Measurements from ENCODE around the gene RAP1A.

The RAP1A gene

DNA sequence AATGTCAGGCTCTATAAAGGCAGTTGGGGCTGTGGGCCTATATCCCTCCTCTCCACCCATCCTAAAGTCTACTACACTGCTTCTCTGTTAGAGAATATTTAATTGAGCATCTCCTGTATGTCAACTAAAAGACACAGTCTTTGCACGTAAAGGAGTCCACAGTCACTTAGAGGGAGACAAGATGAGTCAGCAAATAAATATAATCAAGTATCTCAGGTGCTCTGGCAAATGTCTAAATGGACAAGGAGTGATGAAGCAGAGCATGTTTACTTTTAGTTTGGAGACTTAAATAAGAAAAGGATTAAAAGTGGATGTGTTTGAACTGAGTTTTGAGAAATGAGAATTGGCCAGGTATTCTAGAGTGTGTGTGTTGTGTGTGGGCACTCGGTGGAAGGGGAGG is 41.8 kb upstream of the RAP1A start:
- no peak overlapping the region for H3K4me3 ChIP-seq (ENCODE audit: low read depth, low read length)
- DNase-seq (ENCODE audit: low read depth): no peak
- TF ChIP-seq, protein P1, sequence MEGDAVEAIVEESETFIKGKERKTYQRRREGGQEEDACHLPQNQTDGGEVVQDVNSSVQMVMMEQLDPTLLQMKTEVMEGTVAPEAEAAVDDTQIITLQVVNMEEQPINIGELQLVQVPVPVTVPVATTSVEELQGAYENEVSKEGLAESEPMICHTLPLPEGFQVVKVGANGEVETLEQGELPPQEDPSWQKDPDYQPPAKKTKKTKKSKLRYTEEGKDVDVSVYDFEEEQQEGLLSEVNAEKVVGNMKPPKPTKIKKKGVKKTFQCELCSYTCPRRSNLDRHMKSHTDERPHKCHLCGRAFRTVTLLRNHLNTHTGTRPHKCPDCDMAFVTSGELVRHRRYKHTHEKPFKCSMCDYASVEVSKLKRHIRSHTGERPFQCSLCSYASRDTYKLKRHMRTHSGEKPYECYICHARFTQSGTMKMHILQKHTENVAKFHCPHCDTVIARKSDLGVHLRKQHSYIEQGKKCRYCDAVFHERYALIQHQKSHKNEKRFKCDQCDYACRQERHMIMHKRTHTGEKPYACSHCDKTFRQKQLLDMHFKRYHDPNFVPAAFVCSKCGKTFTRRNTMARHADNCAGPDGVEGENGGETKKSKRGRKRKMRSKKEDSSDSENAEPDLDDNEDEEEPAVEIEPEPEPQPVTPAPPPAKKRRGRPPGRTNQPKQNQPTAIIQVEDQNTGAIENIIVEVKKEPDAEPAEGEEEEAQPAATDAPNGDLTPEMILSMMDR (IDR thresholded peaks at IDR 0.05; ENCODE audit: low read depth, low read length, missing control alignments): no peak
- in situ Hi-C loops (cut with HindIII; ENCODE audit: low sequenced_read_pairs): no loop called here

DNA sequence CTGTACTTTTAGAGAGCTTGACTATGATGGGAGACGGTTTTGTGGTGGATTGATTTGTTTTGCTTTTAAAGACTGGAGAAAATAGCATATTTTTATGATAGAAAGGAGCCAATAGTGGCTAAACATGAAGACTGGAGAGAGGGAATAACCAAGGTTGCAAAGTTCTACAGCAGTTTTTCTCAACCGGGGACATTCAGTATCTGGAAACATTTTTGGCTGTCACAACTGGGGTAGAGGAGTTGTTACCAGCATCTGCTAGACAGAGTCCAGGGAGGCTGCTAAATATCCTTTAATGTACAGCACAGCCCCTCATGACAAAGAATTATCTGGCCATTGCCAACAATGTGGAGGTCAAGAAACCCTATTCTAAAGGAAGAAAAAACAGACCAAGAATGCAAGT is 38.4 kb upstream of the RAP1A start:
- TF ChIP-seq, protein P1 (IDR thresholded peaks at IDR 0.05; ENCODE audit: low read depth, low read length, missing control alignments): no peak
- H3K4me3 ChIP-seq (ENCODE audit: low read depth, low read length): no peak overlapping the region
- in situ Hi-C loops (cut with HindIII; ENCODE audit: low sequenced_read_pairs): no loop called here
- DNase-seq (ENCODE audit: low read depth): no peak

DNA sequence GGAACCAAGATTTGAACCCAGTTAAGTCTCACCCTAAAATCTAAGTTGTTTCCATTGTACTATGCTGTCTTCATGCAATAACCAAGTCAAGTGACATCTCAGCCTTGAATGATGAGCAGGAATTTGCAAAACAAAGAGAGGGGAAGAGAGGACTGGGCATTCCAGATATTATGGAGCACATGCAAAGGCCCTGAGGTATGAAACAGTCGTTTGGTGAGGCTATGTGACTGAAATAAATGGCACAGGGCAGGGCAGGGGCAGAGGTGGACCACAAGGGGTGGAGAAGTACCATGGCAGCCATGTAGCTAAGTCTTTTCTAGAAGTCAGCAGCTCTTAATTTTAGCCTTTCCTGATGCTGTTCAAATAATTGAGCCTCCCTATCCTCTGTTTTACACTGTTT is 37.6 kb upstream of the RAP1A start:
- TF ChIP-seq, protein P1 (IDR thresholded peaks at IDR 0.05; ENCODE audit: low read depth, low read length, missing control alignments): no peak
- in situ Hi-C loops (cut with HindIII; ENCODE audit: low sequenced_read_pairs): no loop called here
- no peak overlapping the region for H3K4me3 ChIP-seq (ENCODE audit: low read depth, low read length)
- no peak for DNase-seq (ENCODE audit: low read depth)

DNA sequence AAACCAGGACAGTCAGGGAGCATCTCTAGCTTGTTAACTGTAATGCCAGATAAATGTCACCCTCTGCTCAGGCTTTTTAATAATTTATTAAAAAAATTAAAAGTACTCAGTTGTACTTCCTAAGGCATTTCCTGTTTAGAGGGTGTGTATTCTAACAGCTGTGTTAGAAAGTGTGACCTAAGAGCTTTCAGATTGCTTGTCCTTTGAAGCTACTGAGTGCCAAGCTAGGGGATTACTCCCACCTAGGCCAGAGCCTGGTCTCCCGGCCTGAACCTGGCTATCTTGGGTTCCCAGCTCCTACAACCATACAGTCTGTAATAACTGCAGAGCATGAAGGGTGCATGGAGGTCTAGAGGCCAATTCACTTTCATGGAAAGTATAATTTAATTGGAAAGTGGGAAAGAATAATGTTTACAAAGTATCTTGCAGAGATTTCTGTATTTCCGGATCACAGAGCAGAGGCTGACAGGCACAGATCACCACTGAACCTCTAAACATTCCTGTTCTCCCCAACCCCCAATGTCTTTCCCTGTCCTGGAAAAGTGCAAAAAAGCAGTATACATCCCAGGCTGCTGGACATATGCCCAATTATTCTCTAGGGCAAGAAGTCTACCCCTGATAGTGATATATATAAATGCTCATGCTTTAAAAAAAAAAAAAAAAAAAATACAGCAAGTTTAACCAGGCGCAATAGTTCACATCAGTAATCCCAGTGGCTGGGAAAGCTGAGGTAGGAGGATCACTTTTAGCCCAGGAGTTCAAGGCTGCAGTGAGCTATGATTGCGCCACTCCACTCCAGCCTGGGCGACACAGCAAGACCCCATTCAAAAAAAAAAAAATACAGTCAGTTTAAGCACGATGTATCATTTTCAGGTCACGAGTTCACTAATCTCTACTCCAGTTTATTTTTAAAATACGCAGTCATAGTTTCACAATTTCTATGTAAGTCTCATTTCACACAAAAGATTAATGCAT is 36.7 kb upstream of the RAP1A start:
- TF ChIP-seq, protein P1 (IDR thresholded peaks at IDR 0.05; ENCODE audit: low read depth, low read length, missing control alignments): no peak
- in situ Hi-C loops (cut with HindIII; ENCODE audit: low sequenced_read_pairs): no loop called here
- no peak overlapping the region for H3K4me3 ChIP-seq (ENCODE audit: low read depth, low read length)
- DNase-seq (ENCODE audit: low read depth): no peak

DNA sequence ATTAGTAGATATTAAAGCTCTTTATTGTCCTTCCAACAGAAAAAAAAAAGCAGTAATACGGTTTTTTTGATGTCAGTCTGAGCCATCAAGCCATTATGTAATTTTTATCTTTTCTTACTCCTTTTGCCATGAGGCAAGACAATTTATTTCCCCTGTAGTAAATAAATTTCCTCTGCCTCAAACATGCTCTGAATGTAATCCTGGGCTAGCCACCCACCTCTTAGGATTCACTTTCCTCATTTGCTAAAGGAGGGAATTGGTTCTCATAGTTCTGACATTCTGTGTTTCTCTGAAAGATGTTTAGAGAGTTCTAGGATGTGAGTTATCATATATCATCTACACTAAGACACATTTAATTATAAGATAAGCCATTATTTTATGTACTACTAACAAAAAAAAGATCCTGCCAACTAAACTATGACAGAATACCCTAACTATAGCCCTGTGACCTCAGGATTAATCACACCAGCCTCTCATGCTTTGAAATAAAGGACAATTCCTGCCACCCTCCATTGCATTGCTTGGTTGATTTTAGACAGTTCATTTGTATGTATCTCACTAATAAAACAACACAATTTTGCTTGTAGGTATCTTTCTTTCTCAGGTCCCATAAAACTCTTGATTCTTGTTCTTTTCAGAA is 34.0 kb upstream of the RAP1A start:
- no peak for DNase-seq (ENCODE audit: low read depth)
- no peak overlapping the region for H3K4me3 ChIP-seq (ENCODE audit: low read depth, low read length)
- in situ Hi-C loops (cut with HindIII; ENCODE audit: low sequenced_read_pairs): no loop called here
- TF ChIP-seq, protein P1 (IDR thresholded peaks at IDR 0.05; ENCODE audit: low read depth, low read length, missing control alignments): no peak

DNA sequence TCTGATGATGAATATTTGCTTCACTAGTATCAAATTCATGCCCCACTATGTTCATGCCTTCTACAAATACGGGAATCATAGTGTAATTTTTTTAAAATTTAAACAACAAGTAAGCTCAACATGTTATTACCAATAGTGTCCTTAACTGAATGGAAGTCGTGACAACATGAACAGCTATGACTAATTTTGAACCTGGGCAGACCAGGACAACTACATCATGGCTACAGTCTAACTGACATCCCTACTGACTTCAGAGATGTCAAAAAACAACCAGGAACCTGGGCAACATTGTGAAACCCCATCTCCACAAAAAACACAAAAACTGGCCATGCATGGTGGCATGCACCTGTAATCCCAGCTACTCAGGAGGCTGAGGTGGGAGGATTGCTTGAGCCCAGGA is 33.5 kb upstream of the RAP1A start:
- in situ Hi-C loops (cut with HindIII; ENCODE audit: low sequenced_read_pairs): no loop called here
- TF ChIP-seq, protein P1 (IDR thresholded peaks at IDR 0.05; ENCODE audit: low read depth, low read length, missing control alignments): no peak
- no peak overlapping the region for H3K4me3 ChIP-seq (ENCODE audit: low read depth, low read length)
- DNase-seq (ENCODE audit: low read depth): no peak
